ENCODE results near the gene DPP6. TPM values are rescaled to one million over a fixed set of nuclear protein-coding genes. Genes with fewer than 3 reads are reported as not detected.

DPP6 gene
- total RNA-seq, 1 donor from 2014 or later: 2.2 TPM

DNA sequence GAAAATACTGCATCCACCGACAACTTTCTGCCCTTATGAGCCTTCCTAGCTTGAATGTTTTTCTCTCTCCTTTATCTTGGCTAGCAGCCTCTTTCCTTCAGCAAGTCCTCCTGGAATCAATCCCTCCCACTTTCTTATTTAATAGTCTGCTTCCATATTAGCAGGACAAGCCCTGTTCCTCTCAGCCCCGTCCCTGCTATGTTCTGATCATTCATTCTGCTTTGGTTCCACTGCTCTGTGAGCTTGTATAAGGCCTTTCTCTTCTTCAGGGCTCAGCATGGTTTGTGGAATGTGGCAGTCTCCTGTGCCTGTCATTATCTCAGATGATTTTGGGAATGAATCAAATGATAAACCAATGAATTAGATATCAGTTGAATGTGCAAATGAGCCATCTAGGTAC lies 420.1 kb downstream of the DPP6 start:
- Mint-ChIP-seq H3K4me1 (peaks cover 13% of the 10 kb centered on the region), H3K36me3 (ENCODE audit: low read depth) (no peaks in the 10 kb centered on the region), H3K27ac (ENCODE audit: unreplicated experiment) (no peak overlapping the region), H3K27me3 (ENCODE audit: low read depth) (peaks cover 16% of the 10 kb centered on the region), H3K9me3 (no peaks in the 10 kb centered on the region), H3K4me3 (no peak overlapping the region)
- DNase-seq (ENCODE audit: low read depth, low spot score): no peak
- no peak for TF ChIP-seq CTCF (conservative IDR thresholded peaks at IDR 0.05)

GRCh38 chr7:154473360-154473759 lies 421.2 kb downstream of the DPP6 start:
- H3K27ac Mint-ChIP-seq (ENCODE audit: unreplicated experiment): no peak overlapping the region
- no peak overlapping the region for H3K4me3 Mint-ChIP-seq
- H3K4me1 Mint-ChIP-seq: peaks cover 13% of the 10 kb centered on the region
- TF ChIP-seq CTCF (conservative IDR thresholded peaks at IDR 0.05): no peak
- DNase-seq (ENCODE audit: low read depth, low spot score): no peak
- peaks cover 16% of the 10 kb centered on the region for H3K27me3 Mint-ChIP-seq (ENCODE audit: low read depth)
- H3K36me3 Mint-ChIP-seq (ENCODE audit: low read depth): no peaks in the 10 kb centered on the region
- no peaks in the 10 kb centered on the region for H3K9me3 Mint-ChIP-seq

DNA sequence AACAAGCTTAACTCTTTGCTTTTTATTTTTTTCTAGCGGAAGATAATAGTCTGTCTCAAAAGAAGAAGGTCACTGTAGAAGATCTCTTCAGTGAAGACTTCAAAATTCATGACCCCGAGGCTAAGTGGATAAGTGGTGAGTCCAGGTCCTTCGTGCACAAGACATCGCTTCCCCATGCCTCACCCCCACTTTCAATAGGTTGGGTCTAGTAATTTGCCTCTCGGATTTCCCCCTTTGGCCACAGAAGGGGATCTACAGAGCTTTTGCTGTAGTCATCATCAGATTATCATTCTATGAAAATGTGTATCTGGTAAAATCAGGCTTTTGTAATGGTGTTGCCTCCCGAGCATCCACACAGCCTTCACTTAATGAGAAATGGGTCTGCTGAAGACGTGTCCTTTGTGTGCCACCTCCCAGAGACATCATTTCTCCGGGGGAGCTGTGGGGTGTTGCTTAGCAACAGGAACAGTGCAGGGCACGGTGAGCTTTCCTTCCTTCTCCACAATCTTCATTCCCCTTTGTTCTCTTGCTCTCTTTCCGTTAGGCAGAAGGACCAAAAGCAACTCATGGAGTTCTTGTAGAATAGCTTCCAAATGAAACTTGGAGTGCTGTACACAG lies 422.8 kb downstream of the DPP6 start:
- DNase-seq (ENCODE audit: low read depth, low spot score): no peak
- Mint-ChIP-seq H3K9me3 (no peaks in the 10 kb centered on the region), H3K4me1 (peaks cover 13% of the 10 kb centered on the region), H3K27me3 (ENCODE audit: low read depth) (peaks cover 11% of the 10 kb centered on the region), H3K36me3 (ENCODE audit: low read depth) (no peaks in the 10 kb centered on the region), H3K27ac (ENCODE audit: unreplicated experiment) (no peak overlapping the region), H3K4me3 (no peak overlapping the region)
- no peak for TF ChIP-seq CTCF (conservative IDR thresholded peaks at IDR 0.05)

DNA sequence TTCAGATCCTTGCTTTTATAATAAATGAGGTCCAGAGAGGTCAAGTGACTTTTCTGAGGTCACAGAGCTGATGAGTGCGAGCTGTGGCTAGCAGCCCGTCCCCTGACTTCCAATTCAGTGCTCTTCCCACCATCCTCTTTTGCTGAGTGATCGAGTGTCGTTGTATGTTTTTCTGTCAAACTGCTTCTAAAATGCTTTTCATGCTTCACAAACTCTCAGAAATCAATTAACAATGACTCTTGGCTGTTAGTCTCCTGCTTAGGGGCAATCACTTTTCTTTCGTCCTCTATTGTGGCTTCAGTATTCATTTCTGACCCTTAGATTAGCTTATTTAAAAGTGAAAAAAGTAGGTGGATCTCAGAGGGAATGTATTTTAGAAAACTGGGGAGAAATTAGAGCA lies 423.7 kb downstream of the DPP6 start:
- Mint-ChIP-seq H3K4me1 (peaks cover 13% of the 10 kb centered on the region), H3K36me3 (ENCODE audit: low read depth) (no peaks in the 10 kb centered on the region), H3K27ac (ENCODE audit: unreplicated experiment) (peak overlapping the region; percentile 20), H3K4me3 (no peak overlapping the region), H3K9me3 (no peaks in the 10 kb centered on the region), H3K27me3 (ENCODE audit: low read depth) (peaks cover 11% of the 10 kb centered on the region)
- no peak for DNase-seq (ENCODE audit: low read depth, low spot score)
- TF ChIP-seq CTCF (conservative IDR thresholded peaks at IDR 0.05): no peak

- H3K4me3 Mint-ChIP-seq: no peak overlapping the region
- no peaks in the 10 kb centered on the region for H3K9me3 Mint-ChIP-seq
- H3K36me3 Mint-ChIP-seq (ENCODE audit: low read depth): no peaks in the 10 kb centered on the region
- no peak overlapping the region for H3K27ac Mint-ChIP-seq (ENCODE audit: unreplicated experiment)
- DNase-seq (ENCODE audit: low read depth, low spot score): no peak
- H3K27me3 Mint-ChIP-seq (ENCODE audit: low read depth): no peaks in the 10 kb centered on the region
- TF ChIP-seq CTCF (conservative IDR thresholded peaks at IDR 0.05): no peak
- H3K4me1 Mint-ChIP-seq: peaks cover 4% of the 10 kb centered on the region
These were observed 428.6 kb downstream of the DPP6 start for GRCh38 chr7:154480817-154481216.
